ENCODE results near the gene HIF1A. TPM values are rescaled to one million over a fixed set of nuclear protein-coding genes. Genes with fewer than 3 reads are reported as not detected.

Gene HIF1A
- total RNA-seq, 1 donor from 2014 or later, result 435 TPM

- Histone ChIP-seq H3K9ac (ENCODE audit: low read length) (no peak overlapping the region), H3K4me2 (ENCODE audit: low read length) (peak overlapping the region; percentile 37), H3K9me3 (ENCODE audit: insufficient read depth, low read depth, low read length) (no peaks in the 10 kb centered on the region), H4K20me1 (ENCODE audit: insufficient read depth, low read length) (peaks cover 85% of the 10 kb centered on the region), H3K27ac (ENCODE audit: low read depth, low read length) (no peak overlapping the region), H3K4me1 (ENCODE audit: insufficient read depth, low read length) (no peaks in the 10 kb centered on the region), H2AFZ (ENCODE audit: low read depth, low read length) (no peak overlapping the region), H3K79me2 (ENCODE audit: insufficient read depth, low read length) (peaks cover 91% of the 10 kb centered on the region), H3K27me3 (ENCODE audit: insufficient read depth, low read length) (no peaks in the 10 kb centered on the region), H3K36me3 (ENCODE audit: insufficient read depth, low read length) (no peaks in the 10 kb centered on the region), H3K4me3 (ENCODE audit: insufficient read depth, low read depth, low read length) (no peak overlapping the region)
- FAIRE-seq, result no peak
- Mint-ChIP-seq H3K4me3 (ENCODE audit: unreplicated experiment) (peak overlapping the region; percentile 71), H3K27ac (ENCODE audit: unreplicated experiment) (no peak overlapping the region), H3K36me3 (ENCODE audit: low read depth, unreplicated experiment) (peaks cover 3% of the 10 kb centered on the region), H3K9me3 (ENCODE audit: unreplicated experiment) (no peaks in the 10 kb centered on the region), H3K4me1 (ENCODE audit: low read depth, unreplicated experiment) (peaks cover 36% of the 10 kb centered on the region), H3K27me3 (ENCODE audit: low read depth, unreplicated experiment) (no peaks in the 10 kb centered on the region)
- no peak for DNase-seq (ENCODE audit: low read depth)
- TF ChIP-seq EZH2 (IDR thresholded peaks at IDR 0.05; ENCODE audit: insufficient read depth, low read length), result no peak
- TF ChIP-seq, protein P1, sequence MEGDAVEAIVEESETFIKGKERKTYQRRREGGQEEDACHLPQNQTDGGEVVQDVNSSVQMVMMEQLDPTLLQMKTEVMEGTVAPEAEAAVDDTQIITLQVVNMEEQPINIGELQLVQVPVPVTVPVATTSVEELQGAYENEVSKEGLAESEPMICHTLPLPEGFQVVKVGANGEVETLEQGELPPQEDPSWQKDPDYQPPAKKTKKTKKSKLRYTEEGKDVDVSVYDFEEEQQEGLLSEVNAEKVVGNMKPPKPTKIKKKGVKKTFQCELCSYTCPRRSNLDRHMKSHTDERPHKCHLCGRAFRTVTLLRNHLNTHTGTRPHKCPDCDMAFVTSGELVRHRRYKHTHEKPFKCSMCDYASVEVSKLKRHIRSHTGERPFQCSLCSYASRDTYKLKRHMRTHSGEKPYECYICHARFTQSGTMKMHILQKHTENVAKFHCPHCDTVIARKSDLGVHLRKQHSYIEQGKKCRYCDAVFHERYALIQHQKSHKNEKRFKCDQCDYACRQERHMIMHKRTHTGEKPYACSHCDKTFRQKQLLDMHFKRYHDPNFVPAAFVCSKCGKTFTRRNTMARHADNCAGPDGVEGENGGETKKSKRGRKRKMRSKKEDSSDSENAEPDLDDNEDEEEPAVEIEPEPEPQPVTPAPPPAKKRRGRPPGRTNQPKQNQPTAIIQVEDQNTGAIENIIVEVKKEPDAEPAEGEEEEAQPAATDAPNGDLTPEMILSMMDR (IDR thresholded peaks at IDR 0.05; ENCODE audit: insufficient read depth, low read depth, low read length), result no peak
These were observed 8.2 kb downstream of the HIF1A start for GRCh38 chr14:61703342-61704129.

DNA sequence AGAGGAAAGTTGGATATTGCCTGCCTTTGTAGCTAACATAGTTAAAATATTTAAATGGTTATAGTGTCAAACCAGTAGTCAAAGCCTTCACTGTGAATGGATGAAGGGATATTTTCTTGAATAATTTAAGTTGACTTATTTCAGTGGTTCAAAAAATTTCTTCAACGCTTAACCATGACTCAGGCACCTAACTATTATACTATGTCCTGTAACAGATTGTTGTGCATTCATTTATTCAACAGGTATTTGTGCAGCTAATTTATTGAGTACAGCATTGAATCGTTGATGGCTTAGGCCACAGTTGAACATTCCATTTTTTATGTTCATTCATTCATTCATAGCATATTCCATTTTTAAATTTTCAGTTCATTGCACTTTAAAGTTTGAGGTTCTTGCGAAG is 9.2 kb downstream of the HIF1A start:
- DNase-seq (ENCODE audit: low read depth) (no peak), FAIRE-seq (no peak)
- Histone ChIP-seq H2AFZ (ENCODE audit: low read depth, low read length) (no peak overlapping the region), H3K79me2 (ENCODE audit: insufficient read depth, low read length) (peaks cover 91% of the 10 kb centered on the region), H3K27ac (ENCODE audit: low read depth, low read length) (no peak overlapping the region), H4K20me1 (ENCODE audit: insufficient read depth, low read length) (peaks cover 85% of the 10 kb centered on the region), H3K4me2 (ENCODE audit: low read length) (peak overlapping the region; percentile 10), H3K27me3 (ENCODE audit: insufficient read depth, low read length) (no peaks in the 10 kb centered on the region), H3K9ac (ENCODE audit: low read length) (no peak overlapping the region), H3K36me3 (ENCODE audit: insufficient read depth, low read length) (no peaks in the 10 kb centered on the region), H3K4me1 (ENCODE audit: insufficient read depth, low read length) (no peaks in the 10 kb centered on the region), H3K4me3 (ENCODE audit: insufficient read depth, low read depth, low read length) (no peak overlapping the region), H3K9me3 (ENCODE audit: insufficient read depth, low read depth, low read length) (no peaks in the 10 kb centered on the region)
- Mint-ChIP-seq H3K4me3 (ENCODE audit: unreplicated experiment) (peak overlapping the region; percentile 78), H3K9me3 (ENCODE audit: unreplicated experiment) (no peaks in the 10 kb centered on the region), H3K27ac (ENCODE audit: unreplicated experiment) (no peak overlapping the region), H3K36me3 (ENCODE audit: low read depth, unreplicated experiment) (peaks cover 2% of the 10 kb centered on the region), H3K4me1 (ENCODE audit: low read depth, unreplicated experiment) (peaks cover 41% of the 10 kb centered on the region), H3K27me3 (ENCODE audit: low read depth, unreplicated experiment) (no peaks in the 10 kb centered on the region)
- no peak for TF ChIP-seq EZH2 (IDR thresholded peaks at IDR 0.05; ENCODE audit: insufficient read depth, low read length)

DNA sequence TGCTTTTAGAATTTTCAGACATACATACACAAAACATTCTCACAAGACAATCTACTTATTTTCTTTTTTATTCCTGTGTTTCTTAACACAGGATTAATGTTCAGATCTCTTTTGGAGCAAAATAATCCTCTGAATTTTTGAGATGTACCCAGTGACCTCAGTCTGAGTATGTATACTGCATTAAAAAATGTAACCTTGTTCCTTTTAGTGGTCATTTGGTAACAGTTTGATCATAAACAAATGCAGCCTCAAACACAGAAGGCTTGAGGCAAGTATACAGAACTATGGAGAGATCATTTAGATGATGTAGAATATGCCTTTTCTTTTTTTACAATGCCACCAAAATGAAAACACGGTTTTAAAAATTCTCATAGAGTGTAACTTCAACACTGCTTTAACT is 9.7 kb downstream of the HIF1A start:
- H4K20me1 ChIP-seq (ENCODE audit: insufficient read depth, low read length), result peaks cover 85% of the 10 kb centered on the region
- H3K4me1 Mint-ChIP-seq (ENCODE audit: low read depth, unreplicated experiment), result peaks cover 43% of the 10 kb centered on the region
- H3K4me3 ChIP-seq (ENCODE audit: insufficient read depth, low read depth, low read length), result no peak overlapping the region

More for the DNA sequence above, 9.7 kb downstream of the HIF1A start:
- no peak overlapping the region for H3K9ac ChIP-seq (ENCODE audit: low read length)
- DNase-seq (ENCODE audit: low read depth) (no peak), FAIRE-seq (no peak)
- no peaks in the 10 kb centered on the region for H3K36me3 ChIP-seq (ENCODE audit: insufficient read depth, low read length)
- TF ChIP-seq EZH2 (IDR thresholded peaks at IDR 0.05; ENCODE audit: insufficient read depth, low read length), result no peak
- TF ChIP-seq, protein P1 (IDR thresholded peaks at IDR 0.05; ENCODE audit: insufficient read depth, low read depth, low read length), result no peak
- H3K27me3 Mint-ChIP-seq (ENCODE audit: low read depth, unreplicated experiment), result no peaks in the 10 kb centered on the region
- H3K9me3 ChIP-seq (ENCODE audit: insufficient read depth, low read depth, low read length), result no peaks in the 10 kb centered on the region
- H3K36me3 Mint-ChIP-seq (ENCODE audit: low read depth, unreplicated experiment), result peaks cover 2% of the 10 kb centered on the region
- H3K4me2 ChIP-seq (ENCODE audit: low read length), result peak overlapping the region; percentile 10
- H3K27me3 ChIP-seq (ENCODE audit: insufficient read depth, low read length), result no peaks in the 10 kb centered on the region
- H3K79me2 ChIP-seq (ENCODE audit: insufficient read depth, low read length), result peaks cover 91% of the 10 kb centered on the region
- H2AFZ ChIP-seq (ENCODE audit: low read depth, low read length), result no peak overlapping the region
- no peak overlapping the region for H3K27ac ChIP-seq (ENCODE audit: low read depth, low read length)
- H3K27ac Mint-ChIP-seq (ENCODE audit: unreplicated experiment), result peak overlapping the region; percentile 12
- no peaks in the 10 kb centered on the region for H3K9me3 Mint-ChIP-seq (ENCODE audit: unreplicated experiment)
- no peaks in the 10 kb centered on the region for H3K4me1 ChIP-seq (ENCODE audit: insufficient read depth, low read length)
- H3K4me3 Mint-ChIP-seq (ENCODE audit: unreplicated experiment), result peak overlapping the region; percentile 78
